Measurements from ENCODE around the gene PTPRG. TPM values are rescaled to one million over a fixed set of nuclear protein-coding genes. Genes with fewer than 3 reads are reported as not detected.

The PTPRG gene
- total RNA-seq, 3 donors from 2014 or later (not counting 1 experiment from before 2014, with no cell fraction given): 1.0 to 2.9 (median 2.5) TPM

DNA sequence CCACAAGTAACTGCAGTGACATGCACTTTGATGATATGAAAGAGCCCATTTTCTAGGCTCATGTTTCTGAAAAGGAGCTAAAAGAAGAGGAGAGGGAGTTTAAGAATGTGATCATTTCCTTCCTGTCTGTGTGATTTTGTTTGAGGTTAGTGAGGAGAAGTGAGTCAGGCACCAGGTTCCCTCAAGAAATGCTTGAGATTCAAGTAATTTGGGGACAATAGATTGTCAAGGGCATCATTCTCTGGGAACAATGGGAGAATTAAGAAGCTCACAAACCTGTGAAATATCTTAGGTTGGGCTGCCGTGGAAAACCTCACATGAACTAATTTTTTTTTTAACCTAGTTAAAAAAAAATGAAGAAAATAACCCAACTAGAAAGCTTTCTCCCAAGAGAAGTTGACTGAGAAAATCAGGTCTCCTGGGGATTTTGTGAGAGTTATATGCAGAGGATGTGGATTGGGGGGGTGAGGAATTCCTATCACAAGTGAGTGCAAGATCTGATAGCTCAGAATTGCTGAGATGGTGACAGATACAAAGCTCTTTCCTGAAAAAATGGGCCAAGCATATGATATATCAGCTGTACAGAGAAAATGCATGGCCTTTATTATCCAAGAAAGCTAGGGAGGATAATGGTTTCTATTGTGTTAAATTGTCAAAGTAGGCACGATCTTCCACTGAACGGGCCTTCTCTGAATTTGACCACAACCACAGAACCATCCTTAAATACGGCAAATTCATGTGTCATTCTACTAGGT lies 608.7 kb downstream of the PTPRG start:
- Histone ChIP-seq H3K4me1 (ENCODE audit: control insufficient read depth, insufficient read depth, low read length) (no peaks in the 10 kb centered on the region), H3K4me3 (ENCODE audit: low read length) (no peak overlapping the region), H3K27me3 (ENCODE audit: control insufficient read depth, insufficient read depth, low read length) (no peaks in the 10 kb centered on the region), H3K36me3 (ENCODE audit: control insufficient read depth, insufficient read depth, low read length) (no peaks in the 10 kb centered on the region), H3K27ac (ENCODE audit: low read length) (no peak overlapping the region), H3K9me3 (ENCODE audit: control insufficient read depth, insufficient read depth, low read length) (no peaks in the 10 kb centered on the region)
- H3K27me3 Mint-ChIP-seq (ENCODE audit: low read depth in 2 of 2): no peaks in the 10 kb centered on the region
- WGBS (ENCODE audit: insufficient coverage): 80% methylated on average over 1 of the region's 4 CpGs
- DNase-seq: no peak
- intact Hi-C loops (cut with micrococcal nuclease): no loop called here
- H3K4me3 Mint-ChIP-seq: peak overlapping the region; percentile 14
- H3K36me3 Mint-ChIP-seq: no peaks in the 10 kb centered on the region
- H3K27ac Mint-ChIP-seq: no peak overlapping the region
- no peak for ATAC-seq
- H3K9me3 Mint-ChIP-seq: no peaks in the 10 kb centered on the region
- TF ChIP-seq, protein P1, sequence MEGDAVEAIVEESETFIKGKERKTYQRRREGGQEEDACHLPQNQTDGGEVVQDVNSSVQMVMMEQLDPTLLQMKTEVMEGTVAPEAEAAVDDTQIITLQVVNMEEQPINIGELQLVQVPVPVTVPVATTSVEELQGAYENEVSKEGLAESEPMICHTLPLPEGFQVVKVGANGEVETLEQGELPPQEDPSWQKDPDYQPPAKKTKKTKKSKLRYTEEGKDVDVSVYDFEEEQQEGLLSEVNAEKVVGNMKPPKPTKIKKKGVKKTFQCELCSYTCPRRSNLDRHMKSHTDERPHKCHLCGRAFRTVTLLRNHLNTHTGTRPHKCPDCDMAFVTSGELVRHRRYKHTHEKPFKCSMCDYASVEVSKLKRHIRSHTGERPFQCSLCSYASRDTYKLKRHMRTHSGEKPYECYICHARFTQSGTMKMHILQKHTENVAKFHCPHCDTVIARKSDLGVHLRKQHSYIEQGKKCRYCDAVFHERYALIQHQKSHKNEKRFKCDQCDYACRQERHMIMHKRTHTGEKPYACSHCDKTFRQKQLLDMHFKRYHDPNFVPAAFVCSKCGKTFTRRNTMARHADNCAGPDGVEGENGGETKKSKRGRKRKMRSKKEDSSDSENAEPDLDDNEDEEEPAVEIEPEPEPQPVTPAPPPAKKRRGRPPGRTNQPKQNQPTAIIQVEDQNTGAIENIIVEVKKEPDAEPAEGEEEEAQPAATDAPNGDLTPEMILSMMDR (IDR thresholded peaks at IDR 0.05): no peak
- H3K4me1 Mint-ChIP-seq: no peaks in the 10 kb centered on the region

DNA sequence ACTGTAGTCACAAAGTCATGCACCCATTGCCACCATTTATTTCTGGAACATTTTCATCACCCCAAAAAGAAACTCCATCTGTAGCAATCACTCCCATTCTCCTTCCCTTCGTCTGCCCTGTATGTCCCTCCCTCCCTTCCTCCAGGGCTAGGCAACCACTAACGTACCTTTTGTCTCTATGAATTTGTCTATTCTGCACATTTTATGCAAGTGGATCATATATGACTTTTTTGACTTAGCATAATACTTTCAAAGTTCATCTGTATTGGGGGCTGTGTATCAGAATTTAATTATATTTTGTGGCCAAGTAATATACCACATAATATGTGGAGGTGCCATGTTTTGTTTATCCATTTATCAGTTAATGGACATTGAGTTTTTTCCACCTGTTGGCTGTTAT lies 610.4 kb downstream of the PTPRG start:
- ATAC-seq (no peak), DNase-seq (no peak)
- Mint-ChIP-seq H3K27me3 (ENCODE audit: low read depth in 2 of 2) (no peaks in the 10 kb centered on the region), H3K27ac (no peak overlapping the region), H3K4me3 (no peak overlapping the region), H3K36me3 (no peaks in the 10 kb centered on the region), H3K4me1 (no peaks in the 10 kb centered on the region), H3K9me3 (peaks cover 0 to 2% of the 10 kb centered on the region in 2 donors)
- H3K27me3 ChIP-seq (ENCODE audit: control insufficient read depth, insufficient read depth, low read length): no peaks in the 10 kb centered on the region
- TF ChIP-seq, protein P1 (IDR thresholded peaks at IDR 0.05): no peak
- no peaks in the 10 kb centered on the region for H3K4me1 ChIP-seq (ENCODE audit: control insufficient read depth, insufficient read depth, low read length)
- H3K4me3 ChIP-seq (ENCODE audit: low read length): no peak overlapping the region
- no peak overlapping the region for H3K27ac ChIP-seq (ENCODE audit: low read length)
- intact Hi-C loops (cut with micrococcal nuclease): no loop called here
- H3K36me3 ChIP-seq (ENCODE audit: control insufficient read depth, insufficient read depth, low read length): no peaks in the 10 kb centered on the region
- no peaks in the 10 kb centered on the region for H3K9me3 ChIP-seq (ENCODE audit: control insufficient read depth, insufficient read depth, low read length)
- 92% methylated on average over 2 of the region's 2 CpGs for WGBS (ENCODE audit: insufficient coverage)

DNA sequence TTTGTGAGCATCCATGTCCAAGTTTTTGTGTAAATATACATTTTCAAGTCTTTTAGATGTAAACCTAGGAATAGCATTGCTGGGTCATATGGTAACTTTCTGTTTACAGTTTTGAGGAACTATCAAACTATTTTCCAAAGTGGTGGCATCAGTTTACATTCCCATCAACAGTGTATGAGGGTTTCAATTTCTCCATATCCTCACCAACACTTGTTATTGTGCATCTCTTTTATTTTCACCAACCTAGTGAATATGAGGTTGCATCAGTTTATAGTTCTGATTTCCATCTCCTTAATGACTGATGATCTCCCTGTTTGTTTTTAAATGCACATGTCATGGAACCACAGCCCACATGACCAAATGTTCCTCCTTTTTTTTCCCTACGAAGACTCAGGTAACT lies 610.8 kb downstream of the PTPRG start:
- H3K27me3 Mint-ChIP-seq (ENCODE audit: low read depth in 2 of 2): no peaks in the 10 kb centered on the region
- Histone ChIP-seq H3K27me3 (ENCODE audit: control insufficient read depth, insufficient read depth, low read length) (no peaks in the 10 kb centered on the region), H3K4me1 (ENCODE audit: control insufficient read depth, insufficient read depth, low read length) (no peaks in the 10 kb centered on the region), H3K36me3 (ENCODE audit: control insufficient read depth, insufficient read depth, low read length) (no peaks in the 10 kb centered on the region), H3K27ac (ENCODE audit: low read length) (no peak overlapping the region), H3K9me3 (ENCODE audit: control insufficient read depth, insufficient read depth, low read length) (no peaks in the 10 kb centered on the region), H3K4me3 (ENCODE audit: low read length) (no peak overlapping the region)
- no peak overlapping the region for H3K27ac Mint-ChIP-seq
- H3K9me3 Mint-ChIP-seq: peaks cover 0 to 2% of the 10 kb centered on the region in 2 donors
- no peak overlapping the region for H3K4me3 Mint-ChIP-seq
- intact Hi-C loops (cut with micrococcal nuclease): no loop called here
- WGBS (ENCODE audit: insufficient coverage): no CpG with 5 or more reads among the region's 1 CpG
- DNase-seq (no peak), ATAC-seq (no peak)
- no peaks in the 10 kb centered on the region for H3K36me3 Mint-ChIP-seq
- no peaks in the 10 kb centered on the region for H3K4me1 Mint-ChIP-seq
- TF ChIP-seq, protein P1 (IDR thresholded peaks at IDR 0.05): no peak

Measured in natural killer cell (primary cell).